Caco-2 (cell line): ENCODE data around the gene HOXB3. TPM values are rescaled to one million over a fixed set of nuclear protein-coding genes. Genes with fewer than 3 reads are reported as not detected.

ENCODE experiments used
- BruUV-seq: library from RNA; stranded (reverse); fragments of 400-500 nt; replicated peaks from 2 replicates; lab custom pipeline; 2021; lab: Mats Ljungman, UMichigan
- CTCF ChIA-PET: fragments of 300-600 bp; sonication (Branson Sonifier 250); formaldehyde crosslinking; loops from one replicate; lab custom pipeline; 2022; ENCODE audit warnings: antibody characterized with exemption; lab: Charles Lee
- POLR2A ChIA-PET: fragments of 300-600 bp; sonication (Branson Sonifier 250); formaldehyde crosslinking; loops from one replicate; lab custom pipeline; 2022; ENCODE audit warnings: antibody characterized with exemption; lab: Charles Lee
- DNase-seq, 2 experiments: peaks; one replicate each; pipeline versions ENCODE4 v3.0.0 to v3.0.0-alpha.2; 2020 to 2022
- H3K27me3 ChIP-seq: replicated peaks from 2 replicates; pipeline ENCODE4 v1.6.0; 2011; ENCODE audit warnings: low read length; ENCODE audit not compliant: control insufficient read depth, insufficient read depth
- H3K36me3 ChIP-seq: 2 replicates; pipeline ENCODE4 v1.5.1; 2011; ENCODE audit warnings: low read length; ENCODE audit not compliant: control insufficient read depth, insufficient read depth
- H3K4me1 ChIP-seq: fragments of 250-450 bp; sonication (Bioruptor Pico); 2 replicates; pipeline ENCODE4 v1.5.1; 2020; ENCODE audit warnings: mild to moderate bottlenecking
- H3K4me3 ChIP-seq: 2 replicates; pipeline ENCODE4 v1.5.1; 2011; ENCODE audit warnings: low read depth, mild to moderate bottlenecking, control low read depth, low read length
- H3K9me3 ChIP-seq: fragments of 250-450 bp; sonication (Bioruptor Pico); 2 replicates; pipeline ENCODE4 v1.5.1; 2020; ENCODE audit warnings: mild to moderate bottlenecking, moderate library complexity
- H3K27ac Mint-ChIP-seq: one replicate; pipeline ENCODE4 v1.8.0; 2022; ENCODE audit warnings: mixed read lengths; ENCODE audit not compliant: unreplicated experiment
- H3K27me3 Mint-ChIP-seq: one replicate; pipeline ENCODE4 v1.8.0; 2022; ENCODE audit warnings: mixed read lengths; ENCODE audit not compliant: insufficient read depth, unreplicated experiment
- H3K36me3 Mint-ChIP-seq: one replicate; pipeline ENCODE4 v1.8.0; 2022; ENCODE audit warnings: mild to moderate bottlenecking, mixed read lengths; ENCODE audit not compliant: insufficient read depth, unreplicated experiment
- H3K4me1 Mint-ChIP-seq: one replicate; pipeline ENCODE4 v1.8.0; 2022; ENCODE audit warnings: low read depth, mixed read lengths; ENCODE audit not compliant: unreplicated experiment
- H3K4me3 Mint-ChIP-seq: one replicate; pipeline ENCODE4 v1.8.0; 2022; ENCODE audit warnings: mild to moderate bottlenecking, moderate library complexity, mixed read lengths; ENCODE audit not compliant: unreplicated experiment
- H3K9me3 Mint-ChIP-seq: one replicate; pipeline ENCODE4 v1.8.0; 2022; ENCODE audit warnings: mixed read lengths; ENCODE audit not compliant: unreplicated experiment
- CTCF ChIP-seq, 2 experiments: fragments of 200-600 bp in 1 of 2; IDR thresholded peaks; 1 replicate in 1 of 2; 2 replicates in 1 of 2; pipeline versions ENCODE4 v1.5.1 to v1.8.0; 2011 to 2022; ENCODE audit warnings: antibody characterized with exemption in 1 of 2, control low read depth in 1 of 2, inconsistent platforms in 1 of 2, low read depth in 1 of 2, low read length in 1 of 2, mild to moderate bottlenecking in 1 of 2, moderate library complexity in 1 of 2; ENCODE audit not compliant: insufficient read depth in 1 of 2, severe bottlenecking in 1 of 2, unreplicated experiment in 1 of 2
- intact Hi-C: fragments of 100-400 bp; cut with micrococcal nuclease; formaldehyde crosslinking; loops from one replicate; pipeline ENCODE4 v1.10.0; 2022; ENCODE audit not compliant: unreplicated experiment
- total RNA-seq: library from RNA; stranded (reverse); gene quantifications from 2 replicates; pipeline ENCODE4 v1.2.3, GENCODE V29; 2022

The HOXB3 gene
- total RNA-seq, 1 experiment from 2014 or later = 7.2 TPM

DNA sequence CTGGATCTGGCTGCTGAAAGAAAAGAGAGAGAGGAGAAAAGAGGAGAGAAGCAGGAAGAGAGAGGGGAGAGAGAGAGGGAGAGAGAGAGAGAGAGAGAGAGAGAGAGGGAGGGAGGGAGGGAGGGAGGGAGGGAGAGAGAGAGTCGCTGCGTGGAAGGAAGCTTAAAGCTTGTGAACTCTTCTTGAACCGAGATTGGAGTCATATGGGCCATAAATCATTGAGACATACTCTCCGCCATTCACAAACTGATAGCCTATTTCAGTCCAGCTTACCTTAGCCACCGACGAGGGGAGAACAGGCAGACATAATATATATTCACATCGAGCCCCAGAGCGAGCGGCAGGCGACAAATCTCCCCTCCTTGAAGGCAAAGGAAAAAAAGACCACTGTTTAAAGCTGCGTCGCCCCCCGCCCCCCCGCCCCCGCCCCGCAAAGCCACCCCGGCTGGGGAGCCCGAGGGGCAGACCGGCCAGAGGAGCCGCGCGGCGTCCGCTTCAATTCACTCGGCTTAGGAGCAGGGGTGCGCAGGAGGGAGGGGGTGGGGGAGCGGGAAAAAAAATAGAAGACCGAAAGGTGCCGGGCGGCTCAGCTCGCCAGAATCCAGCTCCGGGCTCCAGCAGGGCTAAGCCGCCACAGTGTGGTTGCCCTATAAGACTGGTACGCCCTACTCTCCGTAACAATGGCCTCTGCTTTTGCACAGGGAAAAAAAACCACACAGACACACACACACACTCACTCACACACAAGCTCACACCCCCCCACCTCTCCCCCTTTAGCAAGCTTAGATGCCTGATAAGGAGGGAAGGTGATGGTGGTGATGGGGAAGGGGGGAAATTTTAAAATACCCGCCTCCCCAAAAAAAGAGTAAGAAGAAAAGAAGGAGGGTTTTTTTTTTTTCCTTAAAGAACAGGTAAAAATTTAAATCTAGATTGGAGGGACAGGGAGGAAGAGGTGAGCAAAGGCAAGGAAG lies 34.5 kb downstream of the HOXB3 start:
- no peaks in the 10 kb centered on the region for H3K27me3 Mint-ChIP-seq
- H3K4me3 ChIP-seq = peak overlapping the region; percentile 28
- H3K27ac Mint-ChIP-seq = no peak overlapping the region
- intact Hi-C loops = loop anchor here (2.0 kb wide), 1 partner anchor 63 kb away; no protein-coding TSS in a partner anchor
- no TSS peak for BruUV-seq
- no peaks in the 10 kb centered on the region; the same call in 1 of the 2 replicates for H3K27me3 ChIP-seq
- H3K4me1 ChIP-seq = peaks cover 9% of the 10 kb centered on the region
- H3K36me3 Mint-ChIP-seq = no peaks in the 10 kb centered on the region
- ChIA-PET CTCF (interaction anchor here (0.5 to 1.8 kb wide), 13 partner anchors 8 to 340 kb away, joined by 3 to 6 read pairs (median 4); no protein-coding TSS in a partner anchor), POLR2A (interaction anchor here (0.6 kb wide), 1 partner anchor 724 kb away, joined by 3 read pairs; the partner anchor contains the start of gene LRRC46)
- H3K9me3 ChIP-seq = no peaks in the 10 kb centered on the region
- peak overlapping the region; percentile 49 for H3K4me3 Mint-ChIP-seq
- peak; percentile 58 to 70 for DNase-seq
- peaks cover 7% of the 10 kb centered on the region for H3K4me1 Mint-ChIP-seq
- H3K9me3 Mint-ChIP-seq = no peaks in the 10 kb centered on the region
- no peaks in the 10 kb centered on the region for H3K36me3 ChIP-seq
- TF ChIP-seq CTCF (IDR thresholded peaks at IDR 0.05; ENCODE audit: insufficient read depth in 1 of 2, low read depth in 1 of 2, low read length in 1 of 2, severe bottlenecking in 1 of 2, unreplicated experiment in 1 of 2) = no peak

- Mint-ChIP-seq H3K27me3 (no peaks in the 10 kb centered on the region), H3K36me3 (no peaks in the 10 kb centered on the region), H3K27ac (no peak overlapping the region), H3K4me1 (peaks cover 7% of the 10 kb centered on the region), H3K9me3 (no peaks in the 10 kb centered on the region), H3K4me3 (peak overlapping the region; percentile 49)
- no peak for TF ChIP-seq CTCF (IDR thresholded peaks at IDR 0.05; ENCODE audit: insufficient read depth in 1 of 2, low read depth in 1 of 2, low read length in 1 of 2, severe bottlenecking in 1 of 2, unreplicated experiment in 1 of 2)
- H3K27me3 ChIP-seq = no peaks in the 10 kb centered on the region; the same call in 1 of the 2 replicates
- POLR2A ChIA-PET = no interaction called here
- peaks cover 9% of the 10 kb centered on the region for H3K4me1 ChIP-seq
- no peaks in the 10 kb centered on the region for H3K9me3 ChIP-seq
- CTCF ChIA-PET = interaction anchor here (0.6 to 1.8 kb wide), 6 partner anchors 14 to 339 kb away, joined by 3 to 5 read pairs (median 3); no protein-coding TSS in a partner anchor
- H3K36me3 ChIP-seq = no peaks in the 10 kb centered on the region
- intact Hi-C loops = loop anchor here (2.0 kb wide), 1 partner anchor 62 kb away; no protein-coding TSS in a partner anchor
- BruUV-seq = no TSS peak
- H3K4me3 ChIP-seq = no peak overlapping the region
- DNase-seq = no peak
Observed at GRCh38 chr17:48554412-48555257, 35.4 kb downstream of the HOXB3 start.

DNA sequence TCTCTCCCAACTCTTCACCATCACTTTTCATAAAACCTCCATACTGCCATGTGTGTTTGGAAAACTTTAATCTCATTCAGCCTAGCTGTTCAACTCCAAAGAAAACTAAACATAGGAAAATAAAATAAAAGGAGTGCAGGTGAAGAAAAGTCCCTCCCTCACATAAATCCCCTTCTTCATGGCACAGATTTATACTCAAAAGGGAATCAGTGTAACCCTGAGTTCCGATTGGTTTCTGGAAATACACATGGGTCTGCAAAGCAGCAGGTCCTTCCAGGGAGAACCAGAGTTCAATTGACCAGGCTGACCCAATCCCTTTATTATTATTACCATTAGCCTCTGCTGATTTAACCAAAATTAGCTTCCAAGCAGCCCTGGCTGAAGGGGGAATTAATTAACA lies 36.2 kb downstream of the HOXB3 start:
- BruUV-seq = no TSS peak
- intact Hi-C loops = loop anchor here (2.0 kb wide), 1 partner anchor 61 kb away; no protein-coding TSS in a partner anchor
- CTCF ChIA-PET = no interaction called here
- H3K4me3 Mint-ChIP-seq = no peak overlapping the region
- H3K36me3 Mint-ChIP-seq = no peaks in the 10 kb centered on the region
- POLR2A ChIA-PET = no interaction called here
- H3K9me3 ChIP-seq = no peaks in the 10 kb centered on the region
- H3K27me3 ChIP-seq = no peaks in the 10 kb centered on the region; the same call in 1 of the 2 replicates
- no peaks in the 10 kb centered on the region for H3K36me3 ChIP-seq
- peaks cover 7% of the 10 kb centered on the region for H3K4me1 Mint-ChIP-seq
- H3K4me3 ChIP-seq = no peak overlapping the region
- H3K4me1 ChIP-seq = peaks cover 9% of the 10 kb centered on the region
- no peak for DNase-seq
- no peak overlapping the region for H3K27ac Mint-ChIP-seq
- H3K27me3 Mint-ChIP-seq = no peaks in the 10 kb centered on the region
- TF ChIP-seq CTCF (IDR thresholded peaks at IDR 0.05; ENCODE audit: insufficient read depth in 1 of 2, low read depth in 1 of 2, low read length in 1 of 2, severe bottlenecking in 1 of 2, unreplicated experiment in 1 of 2) = peak in 1 of 2 experiments; percentile 5
- no peaks in the 10 kb centered on the region for H3K9me3 Mint-ChIP-seq
